ENCODE results near the gene SCGB2B2. TPM values are rescaled to one million over a fixed set of nuclear protein-coding genes. Genes with fewer than 3 reads are reported as not detected.
A peak's percentile ranks its signal among the peaks of the same experiment; 100 is the strongest.
"Not testable (repeated sequence)": the region's sequence is repeated elsewhere in the genome, so short reads cannot be mapped to it uniquely, and the experiment has no call there.

SCGB2B2 gene
- polyA plus RNA-seq, 4 donors: 0.15 to 0.50 TPM; not detected in 2

GRCh38 chr19:34667349-34668076 lies 9.4 kb downstream of the SCGB2B2 start:
- H3K27ac ChIP-seq (ENCODE audit: low read depth in 1 of 3, low read length in 2 of 3): peak overlapping the region; percentile 13 to 40 (median 22)
- no peaks in the 10 kb centered on the region for H3K9me3 ChIP-seq (ENCODE audit: control insufficient read depth in 2 of 2, insufficient read depth in 1 of 2, low read depth in 1 of 2, low read length in 1 of 2)
- peaks cover 0 to 7% (median 0%) of the 10 kb centered on the region in 3 donors for H3K4me1 ChIP-seq (ENCODE audit: control insufficient read depth in 3 of 3, insufficient read depth in 2 of 3, low read depth in 1 of 3, low read length in 2 of 3)
- H3K27me3 ChIP-seq (ENCODE audit: control insufficient read depth in 3 of 3, insufficient read depth in 3 of 3, low read length in 3 of 3): no peaks in the 10 kb centered on the region
- peak overlapping the region in 2 of 3 donors; percentile 1 to 25 for H3K4me3 ChIP-seq (ENCODE audit: low read depth in 1 of 3, low read length in 3 of 3)
- H3K36me3 ChIP-seq (ENCODE audit: control insufficient read depth in 3 of 3, insufficient read depth in 2 of 3, low read depth in 1 of 3, low read length in 3 of 3): no peaks in the 10 kb centered on the region
- DNase-seq: peak; percentile 51 to 53
- WGBS, 3 donors: 47 to 72% (median 65%) methylated on average over 17 of the region's 17 CpGs
- FAIRE-seq: no peak

GRCh38 chr19:34666958-34667265 lies 10.0 kb downstream of the SCGB2B2 start:
- peaks cover 0 to 4% (median 0%) of the 10 kb centered on the region in 3 donors for H3K4me1 ChIP-seq (ENCODE audit: control insufficient read depth in 3 of 3, insufficient read depth in 2 of 3, low read depth in 1 of 3, low read length in 2 of 3)
- DNase-seq (no peak), FAIRE-seq (no peak)
- H3K27me3 ChIP-seq (ENCODE audit: control insufficient read depth in 3 of 3, insufficient read depth in 3 of 3, low read length in 3 of 3): no peaks in the 10 kb centered on the region
- H3K4me3 ChIP-seq (ENCODE audit: low read depth in 1 of 3, low read length in 3 of 3): no peak overlapping the region
- WGBS, 3 donors: 88 to 92% (median 92%) methylated on average over 9 of the region's 9 CpGs
- H3K9me3 ChIP-seq (ENCODE audit: control insufficient read depth in 2 of 2, insufficient read depth in 1 of 2, low read depth in 1 of 2, low read length in 1 of 2): no peaks in the 10 kb centered on the region
- H3K36me3 ChIP-seq (ENCODE audit: control insufficient read depth in 3 of 3, insufficient read depth in 2 of 3, low read depth in 1 of 3, low read length in 3 of 3): no peaks in the 10 kb centered on the region
- H3K27ac ChIP-seq (ENCODE audit: low read depth in 1 of 3, low read length in 2 of 3): no peak overlapping the region

DNA sequence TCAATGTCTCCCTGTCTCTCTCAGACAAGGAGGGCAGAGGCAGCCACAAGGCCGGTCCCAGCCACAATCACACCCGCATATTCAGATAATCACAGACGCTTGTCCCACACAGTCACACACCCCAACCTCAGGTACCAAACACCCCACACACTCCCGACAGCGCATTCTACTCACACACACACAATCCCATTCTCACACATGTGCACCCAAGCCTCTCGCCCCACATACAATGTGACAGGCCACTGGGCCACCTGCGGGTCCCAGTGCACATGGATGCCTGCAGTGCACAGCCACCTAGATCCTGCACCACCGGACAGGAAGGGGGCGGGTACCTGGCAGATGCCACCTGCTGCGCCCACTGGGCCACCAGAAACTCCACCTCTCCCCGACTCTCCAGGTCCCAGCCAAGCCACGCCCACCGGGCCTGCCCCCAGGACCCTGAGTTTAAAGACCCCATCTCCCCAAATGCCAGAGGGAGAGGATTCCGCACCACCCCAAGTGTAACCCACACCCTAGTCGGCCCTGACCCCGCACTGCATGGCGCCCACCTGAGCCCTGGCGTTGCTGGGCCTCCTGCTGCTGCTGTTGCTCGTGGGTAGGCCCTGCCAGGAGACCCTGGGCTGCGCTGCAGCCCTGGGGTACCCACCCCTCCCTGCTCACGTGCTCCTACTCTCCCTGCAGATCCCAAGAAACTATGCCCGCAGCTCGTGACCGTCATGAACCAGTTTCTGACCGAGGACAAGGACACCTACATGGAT lies 10.6 kb downstream of the SCGB2B2 start:
- H3K27ac ChIP-seq (ENCODE audit: low read depth in 1 of 3, low read length in 2 of 3): no peak overlapping the region

GRCh38 chr19:34665275-34665674 lies 11.7 kb downstream of the SCGB2B2 start:
- not testable (repeated sequence) for FAIRE-seq; H3K27me3 ChIP-seq (ENCODE audit: control insufficient read depth in 3 of 3, insufficient read depth in 3 of 3, low read length in 3 of 3); H3K4me3 ChIP-seq (ENCODE audit: low read depth in 1 of 3, low read length in 3 of 3); DNase-seq; H3K27ac ChIP-seq (ENCODE audit: low read depth in 1 of 3, low read length in 2 of 3); H3K4me1 ChIP-seq (ENCODE audit: control insufficient read depth in 3 of 3, insufficient read depth in 2 of 3, low read depth in 1 of 3, low read length in 2 of 3); H3K9me3 ChIP-seq (ENCODE audit: control insufficient read depth in 2 of 2, insufficient read depth in 1 of 2, low read depth in 1 of 2, low read length in 1 of 2); H3K36me3 ChIP-seq (ENCODE audit: control insufficient read depth in 3 of 3, insufficient read depth in 2 of 3, low read depth in 1 of 3, low read length in 3 of 3)
- WGBS, 3 donors: 60 to 83% (median 76%) methylated on average over 4 of the region's 4 CpGs

More for the DNA sequence above, 10.6 kb downstream of the SCGB2B2 start:
- DNase-seq: no peak
- Histone ChIP-seq H3K4me1 (ENCODE audit: control insufficient read depth in 3 of 3, insufficient read depth in 2 of 3, low read depth in 1 of 3, low read length in 2 of 3) (peaks cover 0 to 4% (median 0%) of the 10 kb centered on the region in 3 donors), H3K36me3 (ENCODE audit: control insufficient read depth in 3 of 3, insufficient read depth in 2 of 3, low read depth in 1 of 3, low read length in 3 of 3) (no peaks in the 10 kb centered on the region), H3K9me3 (ENCODE audit: control insufficient read depth in 2 of 2, insufficient read depth in 1 of 2, low read depth in 1 of 2, low read length in 1 of 2) (no peaks in the 10 kb centered on the region), H3K27me3 (ENCODE audit: control insufficient read depth in 3 of 3, insufficient read depth in 3 of 3, low read length in 3 of 3) (no peaks in the 10 kb centered on the region), H3K4me3 (ENCODE audit: low read depth in 1 of 3, low read length in 3 of 3) (no peak overlapping the region)
- WGBS, 3 donors: 94 to 96% (median 96%) methylated on average over 25 of the region's 25 CpGs
- FAIRE-seq: no peak

GRCh38 chr19:34664870-34665269 lies 12.1 kb downstream of the SCGB2B2 start:
- H3K36me3 ChIP-seq (ENCODE audit: control insufficient read depth in 3 of 3, insufficient read depth in 2 of 3, low read depth in 1 of 3, low read length in 3 of 3): no peaks in the 10 kb centered on the region
- DNase-seq (no peak), FAIRE-seq (no peak)
- peaks cover 0 to 4% (median 0%) of the 10 kb centered on the region in 3 donors for H3K4me1 ChIP-seq (ENCODE audit: control insufficient read depth in 3 of 3, insufficient read depth in 2 of 3, low read depth in 1 of 3, low read length in 2 of 3)
- no peak overlapping the region for H3K4me3 ChIP-seq (ENCODE audit: low read depth in 1 of 3, low read length in 3 of 3)
- WGBS, 3 donors: 82 to 93% (median 86%) methylated on average over 6 of the region's 6 CpGs
- H3K27ac ChIP-seq (ENCODE audit: low read depth in 1 of 3, low read length in 2 of 3): no peak overlapping the region
- no peaks in the 10 kb centered on the region for H3K9me3 ChIP-seq (ENCODE audit: control insufficient read depth in 2 of 2, insufficient read depth in 1 of 2, low read depth in 1 of 2, low read length in 1 of 2)
- H3K27me3 ChIP-seq (ENCODE audit: control insufficient read depth in 3 of 3, insufficient read depth in 3 of 3, low read length in 3 of 3): no peaks in the 10 kb centered on the region

GRCh38 chr19:34664168-34664567 lies 12.8 kb downstream of the SCGB2B2 start:
- Histone ChIP-seq H3K36me3 (ENCODE audit: control insufficient read depth in 3 of 3, insufficient read depth in 2 of 3, low read depth in 1 of 3, low read length in 3 of 3) (no peaks in the 10 kb centered on the region), H3K27me3 (ENCODE audit: control insufficient read depth in 3 of 3, insufficient read depth in 3 of 3, low read length in 3 of 3) (no peaks in the 10 kb centered on the region), H3K4me3 (ENCODE audit: low read depth in 1 of 3, low read length in 3 of 3) (no peak overlapping the region), H3K4me1 (ENCODE audit: control insufficient read depth in 3 of 3, insufficient read depth in 2 of 3, low read depth in 1 of 3, low read length in 2 of 3) (peaks cover 0 to 4% (median 0%) of the 10 kb centered on the region in 3 donors), H3K27ac (ENCODE audit: low read depth in 1 of 3, low read length in 2 of 3) (no peak overlapping the region), H3K9me3 (ENCODE audit: control insufficient read depth in 2 of 2, insufficient read depth in 1 of 2, low read depth in 1 of 2, low read length in 1 of 2) (no peaks in the 10 kb centered on the region)
- WGBS, 3 donors: 56 to 85% (median 81%) methylated on average over 3 of the region's 3 CpGs
- DNase-seq (no peak), FAIRE-seq (no peak)

- peak; percentile 35 to 37 for DNase-seq
- H3K4me3 ChIP-seq (ENCODE audit: low read depth in 1 of 3, low read length in 3 of 3): no peak overlapping the region
Measured at GRCh38 chr19:34662919-34663318, 14.0 kb downstream of the SCGB2B2 start.

GRCh38 chr19:34661357-34661756 lies 15.6 kb downstream of the SCGB2B2 start:
- Histone ChIP-seq H3K9me3 (ENCODE audit: control insufficient read depth in 2 of 2, insufficient read depth in 1 of 2, low read depth in 1 of 2, low read length in 1 of 2) (no peaks in the 10 kb centered on the region), H3K27me3 (ENCODE audit: control insufficient read depth in 3 of 3, insufficient read depth in 3 of 3, low read length in 3 of 3) (no peaks in the 10 kb centered on the region), H3K4me3 (ENCODE audit: low read depth in 1 of 3, low read length in 3 of 3) (no peak overlapping the region), H3K4me1 (ENCODE audit: control insufficient read depth in 3 of 3, insufficient read depth in 2 of 3, low read depth in 1 of 3, low read length in 2 of 3) (no peaks in the 10 kb centered on the region), H3K27ac (ENCODE audit: low read depth in 1 of 3, low read length in 2 of 3) (no peak overlapping the region), H3K36me3 (ENCODE audit: control insufficient read depth in 3 of 3, insufficient read depth in 2 of 3, low read depth in 1 of 3, low read length in 3 of 3) (no peaks in the 10 kb centered on the region)
- FAIRE-seq (no peak), DNase-seq (no peak)
- WGBS, 3 donors: 83 to 93% (median 83%) methylated on average over 3 of the region's 3 CpGs

More at GRCh38 chr19:34662919-34663318, 14.0 kb downstream of the SCGB2B2 start:
- Histone ChIP-seq H3K36me3 (ENCODE audit: control insufficient read depth in 3 of 3, insufficient read depth in 2 of 3, low read depth in 1 of 3, low read length in 3 of 3) (no peaks in the 10 kb centered on the region), H3K27ac (ENCODE audit: low read depth in 1 of 3, low read length in 2 of 3) (no peak overlapping the region), H3K9me3 (ENCODE audit: control insufficient read depth in 2 of 2, insufficient read depth in 1 of 2, low read depth in 1 of 2, low read length in 1 of 2) (no peaks in the 10 kb centered on the region), H3K4me1 (ENCODE audit: control insufficient read depth in 3 of 3, insufficient read depth in 2 of 3, low read depth in 1 of 3, low read length in 2 of 3) (peaks cover 0 to 4% (median 0%) of the 10 kb centered on the region in 3 donors), H3K27me3 (ENCODE audit: control insufficient read depth in 3 of 3, insufficient read depth in 3 of 3, low read length in 3 of 3) (no peaks in the 10 kb centered on the region)
- no peak for FAIRE-seq
- WGBS, 3 donors: 41 to 57% (median 55%) methylated on average over 5 of the region's 5 CpGs

Measured in small intestine (tissue), 7 donors.